HepG2 (cell line): Measurements from ENCODE around the gene GABBR2.

Experiments
- EED ChIP-seq: sonication (generic); formaldehyde crosslinking; IDR thresholded peaks from 2 replicates; pipeline ENCODE4 v1.5.0; 2020; ENCODE audit warnings: mild to moderate bottlenecking, missing genetic modification reagents
- FOSL2 ChIP-seq: sonication (generic); formaldehyde crosslinking; IDR thresholded peaks from 2 replicates; pipeline ENCODE4 v1.4.0; 2020; ENCODE audit warnings: missing genetic modification reagents
- RFX3 ChIP-seq: IDR thresholded peaks from 2 replicates; pipeline ENCODE4 v1.6.1; 2016; ENCODE audit warnings: missing biosample characterization, missing genetic modification reagents
- ZBTB42 ChIP-seq: sonication (generic); formaldehyde crosslinking; IDR thresholded peaks from 2 replicates; pipeline ENCODE4 v1.5.0; 2020; ENCODE audit warnings: mild to moderate bottlenecking, missing genetic modification reagents
- ZNF225 ChIP-seq: sonication (generic); formaldehyde crosslinking; IDR thresholded peaks from 2 replicates; pipeline ENCODE4 v1.4.0; 2020; ENCODE audit warnings: mild to moderate bottlenecking, missing genetic modification reagents
- ZNF234 ChIP-seq: sonication (generic); formaldehyde crosslinking; conservative IDR thresholded peaks from 2 replicates; pipeline ENCODE4 v1.5.1; 2020; ENCODE audit warnings: mild to moderate bottlenecking, missing genetic modification reagents

GRCh38 chr9:98330831-98331230 lies 377.9 kb downstream of the GABBR2 start:
- TF ChIP-seq EED (CRISPR knock-in tag), result no peak
- TF ChIP-seq FOSL2, result no peak
- TF ChIP-seq ZBTB42 (CRISPR knock-in tag), result no peak
- no peak for TF ChIP-seq RFX3 (CRISPR knock-in tag)
- no peak for TF ChIP-seq ZNF234 (CRISPR knock-in tag)
- no peak for TF ChIP-seq ZNF225 (CRISPR knock-in tag)
